Subcutaneous abdominal adipose tissue (tissue), 5 donors: ENCODE measurements around the gene PIGR.

Experiments used
- H3K27ac ChIP-seq: one replicate; pipeline ENCODE4 v1.7.0; 2013; ENCODE audit warnings: low read depth, mild to moderate bottlenecking, inconsistent platforms, low read length, moderate library complexity
- H3K27me3 ChIP-seq, 5 donors: one replicate each; pipeline ENCODE4 v1.7.0; 2013; ENCODE audit warnings: low read length in 5 of 5, inconsistent platforms in 1 of 5; ENCODE audit not compliant: control insufficient read depth in 5 of 5, insufficient read depth in 4 of 5
- H3K36me3 ChIP-seq, 5 donors: one replicate each; pipeline ENCODE4 v1.7.0; 2013; ENCODE audit warnings: low read length in 5 of 5; ENCODE audit not compliant: control insufficient read depth in 5 of 5, insufficient read depth in 5 of 5
- H3K4me1 ChIP-seq, 5 donors: one replicate each; pipeline ENCODE4 v1.7.0; 2013; ENCODE audit warnings: low read length in 5 of 5, mild to moderate bottlenecking in 3 of 5, moderate library complexity in 1 of 5; ENCODE audit not compliant: control insufficient read depth in 5 of 5, insufficient read depth in 5 of 5
- H3K4me3 ChIP-seq, 5 donors: one replicate each; pipeline ENCODE4 v1.7.0; 2013; ENCODE audit warnings: low read length in 5 of 5, low read depth in 1 of 5
- H3K9ac ChIP-seq, 5 donors: one replicate each; pipeline ENCODE4 v1.7.0; 2013; ENCODE audit warnings: low read length in 5 of 5, mild to moderate bottlenecking in 4 of 5, moderate library complexity in 3 of 5
- H3K9me3 ChIP-seq, 5 donors: one replicate each; pipeline ENCODE4 v1.7.0; 2013; ENCODE audit warnings: low read length in 5 of 5; ENCODE audit not compliant: control insufficient read depth in 5 of 5
- donor health status: healthy.
- donor health status: healthy.
- donor health status: healthy.
- donor health status: healthy.
- donor health status: healthy.

PIGR gene

DNA sequence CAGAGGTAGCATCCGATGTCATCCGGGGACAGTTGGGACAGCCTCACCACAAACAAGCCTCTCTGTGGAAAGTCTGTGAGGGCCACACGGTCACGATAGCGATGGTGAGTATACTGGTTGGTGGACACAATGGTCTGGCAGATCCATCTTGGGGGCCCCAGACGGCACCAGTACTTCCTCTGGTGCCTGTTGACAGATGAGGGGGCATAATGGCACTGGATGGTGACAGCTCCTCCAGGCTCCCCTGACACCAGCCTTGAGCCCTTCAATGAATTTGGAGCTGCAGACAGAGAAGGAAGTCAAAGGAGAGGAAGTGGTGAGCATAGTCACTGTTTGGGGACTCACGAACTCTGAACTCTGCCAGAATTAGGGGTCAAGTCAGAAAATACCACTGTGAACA lies 16.0 kb upstream of the PIGR start:
- H3K4me1 ChIP-seq, result peaks cover 0 to 12% (median 0%) of the 10 kb centered on the region in 5 donors
- H3K4me3 ChIP-seq, result no peak overlapping the region
- no peak overlapping the region for H3K9ac ChIP-seq
- no peaks in the 10 kb centered on the region for H3K9me3 ChIP-seq
- no peaks in the 10 kb centered on the region for H3K36me3 ChIP-seq
- peaks cover 0 to 2% (median 0%) of the 10 kb centered on the region in 5 donors for H3K27me3 ChIP-seq
- H3K27ac ChIP-seq, result no peak overlapping the region

DNA sequence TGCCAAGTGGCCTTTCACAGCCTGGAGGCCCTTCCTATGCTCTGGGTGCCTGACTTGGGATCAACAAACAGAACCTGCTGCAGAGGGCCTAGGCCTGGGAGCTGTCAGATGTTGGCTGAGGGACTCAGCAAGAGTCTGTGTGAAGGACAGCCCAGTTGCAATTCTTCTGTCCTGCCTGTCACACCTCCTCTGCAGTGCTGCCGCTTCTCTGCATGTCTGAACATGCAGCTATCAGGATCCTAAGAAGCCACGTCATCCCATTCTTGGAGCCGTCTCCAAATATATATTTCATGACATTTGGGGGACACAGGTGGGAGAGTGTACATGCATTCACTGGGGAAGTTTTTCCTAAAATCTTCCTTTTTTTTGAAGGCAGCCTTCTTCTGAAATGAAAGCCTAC lies 15.4 kb upstream of the PIGR start:
- Histone ChIP-seq H3K27ac (no peak overlapping the region), H3K36me3 (no peaks in the 10 kb centered on the region), H3K4me3 (no peak overlapping the region), H3K9ac (no peak overlapping the region), H3K9me3 (no peaks in the 10 kb centered on the region), H3K27me3 (peaks cover 0 to 2% (median 0%) of the 10 kb centered on the region in 5 donors), H3K4me1 (peaks cover 0 to 7% (median 0%) of the 10 kb centered on the region in 5 donors)

DNA sequence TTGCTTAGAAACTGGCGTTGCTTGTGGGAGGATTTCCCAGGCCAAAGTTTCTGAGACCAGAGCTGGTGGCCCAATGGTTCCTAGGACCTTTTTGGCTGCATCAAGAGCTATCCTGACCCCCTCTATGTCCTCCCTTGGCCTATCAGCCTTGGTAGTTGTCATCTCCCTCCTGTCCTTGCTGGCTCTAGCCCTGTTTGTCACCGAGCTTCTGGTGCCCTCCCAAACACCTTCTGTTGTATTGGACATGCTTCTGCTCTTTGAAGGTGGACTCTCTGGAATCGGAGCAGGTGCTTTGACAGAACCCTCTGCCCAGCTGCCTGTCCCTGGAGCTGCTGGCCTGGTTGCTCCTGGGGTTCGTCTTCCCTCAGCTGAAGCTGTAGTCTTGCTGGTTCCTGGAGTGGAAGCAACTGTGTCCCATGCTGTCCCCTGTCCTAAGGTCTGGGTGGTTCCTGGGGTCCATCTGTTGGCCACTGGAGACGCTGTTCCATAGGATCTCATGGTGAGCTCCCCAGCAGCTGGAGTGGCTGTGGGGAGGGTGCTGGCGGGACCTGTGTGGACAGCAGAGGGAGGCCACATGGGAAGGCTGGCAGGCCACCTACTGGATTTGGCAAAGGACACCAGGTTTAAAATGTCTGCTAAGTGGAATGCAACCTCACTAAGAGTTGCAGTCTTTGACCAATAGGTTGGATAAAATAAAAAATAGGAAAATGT lies 14.6 kb upstream of the PIGR start:
- peaks cover 0 to 2% (median 0%) of the 10 kb centered on the region in 5 donors for H3K27me3 ChIP-seq
- no peak overlapping the region for H3K4me3 ChIP-seq
- no peaks in the 10 kb centered on the region for H3K9me3 ChIP-seq
- peaks cover 0 to 7% (median 0%) of the 10 kb centered on the region in 5 donors for H3K4me1 ChIP-seq
- no peaks in the 10 kb centered on the region for H3K36me3 ChIP-seq
- H3K27ac ChIP-seq, result no peak overlapping the region
- H3K9ac ChIP-seq, result no peak overlapping the region

DNA sequence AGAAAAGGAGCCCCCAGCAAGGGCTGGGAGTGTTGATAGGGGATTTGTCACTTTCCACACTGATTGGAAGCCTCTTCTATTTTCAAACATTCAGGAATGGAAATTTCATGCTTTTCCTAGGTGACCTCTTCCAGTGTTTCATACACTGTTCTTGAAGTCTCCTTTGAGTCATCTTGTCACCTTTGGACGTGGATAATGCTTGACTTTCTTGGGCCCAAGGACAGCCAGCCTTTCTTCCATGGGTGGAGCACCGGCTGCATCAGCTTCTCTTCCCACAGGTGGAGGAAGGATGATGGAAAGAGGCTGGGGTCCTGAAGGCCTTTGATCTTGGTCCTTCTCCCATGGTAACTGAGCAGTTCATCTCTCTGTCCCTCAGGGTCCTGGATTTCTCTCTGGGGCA lies 11.9 kb upstream of the PIGR start:
- Histone ChIP-seq H3K9me3 (no peaks in the 10 kb centered on the region), H3K9ac (no peak overlapping the region), H3K4me1 (peaks cover 0 to 7% (median 0%) of the 10 kb centered on the region in 5 donors), H3K4me3 (no peak overlapping the region), H3K27ac (no peak overlapping the region), H3K27me3 (no peaks in the 10 kb centered on the region), H3K36me3 (no peaks in the 10 kb centered on the region)

DNA sequence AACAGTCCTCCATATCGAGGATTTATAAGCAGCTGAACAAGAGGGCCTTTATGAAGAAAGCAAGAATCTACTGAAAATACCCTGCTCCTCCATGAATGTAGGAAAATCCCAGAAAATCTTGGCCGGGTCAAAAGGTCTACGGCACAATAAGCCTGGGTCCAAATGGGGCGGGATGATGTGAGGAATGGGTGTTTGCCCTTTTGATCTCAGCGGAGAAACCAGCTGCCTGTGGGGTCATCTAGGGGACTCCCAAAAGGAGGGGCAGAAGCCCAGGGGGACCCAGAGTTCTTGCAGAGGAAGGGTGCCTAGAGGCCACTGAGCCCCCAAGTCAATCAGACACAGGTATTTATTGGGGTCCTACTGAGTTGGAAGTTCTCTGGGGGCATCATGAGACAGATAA lies 11.4 kb upstream of the PIGR start:
- Histone ChIP-seq H3K27ac (no peak overlapping the region), H3K9ac (no peak overlapping the region), H3K36me3 (no peaks in the 10 kb centered on the region), H3K27me3 (no peaks in the 10 kb centered on the region), H3K4me3 (no peak overlapping the region), H3K9me3 (no peaks in the 10 kb centered on the region), H3K4me1 (peaks cover 0 to 7% (median 0%) of the 10 kb centered on the region in 5 donors)

DNA sequence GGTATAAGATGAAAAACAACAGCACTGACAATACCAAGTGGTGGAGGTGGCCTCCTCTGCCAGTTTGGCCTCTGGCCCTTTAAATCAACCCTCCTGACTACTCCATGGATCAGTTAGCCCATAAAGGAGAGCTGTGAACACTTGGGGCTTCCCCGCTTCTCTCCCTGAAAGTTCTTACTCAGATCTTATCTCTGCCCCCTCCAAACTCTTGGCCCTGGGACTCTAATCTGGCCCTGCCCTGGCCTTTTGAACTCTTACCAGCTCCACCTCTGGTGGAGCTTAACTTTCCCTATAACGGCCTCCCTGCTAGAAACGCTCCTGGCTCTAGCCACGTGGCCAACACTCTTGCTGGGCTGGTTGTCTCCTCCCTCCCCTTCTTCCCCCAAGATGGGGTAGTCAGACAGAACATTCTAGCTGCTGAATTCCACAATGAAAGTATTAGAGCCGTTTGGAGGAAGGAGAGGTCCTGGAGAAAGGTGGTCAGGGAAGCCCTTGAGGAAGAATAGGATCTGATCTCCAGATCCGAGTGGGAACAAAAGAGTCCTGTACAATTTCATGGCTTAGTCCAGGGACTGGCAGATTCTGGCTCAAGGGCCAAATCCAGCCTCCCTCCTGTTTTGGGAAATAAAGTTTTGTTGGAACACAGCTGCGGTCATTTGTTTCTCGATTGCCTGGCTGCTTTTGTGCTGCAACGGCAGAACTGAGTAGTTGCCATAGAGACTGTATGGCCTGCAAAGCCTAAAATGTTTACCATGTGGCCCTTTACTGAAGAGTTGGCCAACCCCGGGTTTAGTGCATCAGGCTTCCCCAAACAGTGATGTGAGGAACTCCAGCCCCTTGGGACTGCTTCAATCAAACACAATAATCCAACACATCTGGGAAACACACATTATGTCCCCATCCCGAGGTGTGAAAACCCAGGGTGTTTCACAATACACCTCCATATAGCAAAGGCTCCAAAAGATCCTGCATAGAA lies 9.5 kb upstream of the PIGR start:
- no peak overlapping the region for H3K9ac ChIP-seq
- no peaks in the 10 kb centered on the region for H3K27me3 ChIP-seq
- no peaks in the 10 kb centered on the region for H3K9me3 ChIP-seq
- H3K4me3 ChIP-seq, result no peak overlapping the region
- no peaks in the 10 kb centered on the region for H3K4me1 ChIP-seq
- H3K36me3 ChIP-seq, result no peaks in the 10 kb centered on the region
- H3K27ac ChIP-seq, result no peak overlapping the region

DNA sequence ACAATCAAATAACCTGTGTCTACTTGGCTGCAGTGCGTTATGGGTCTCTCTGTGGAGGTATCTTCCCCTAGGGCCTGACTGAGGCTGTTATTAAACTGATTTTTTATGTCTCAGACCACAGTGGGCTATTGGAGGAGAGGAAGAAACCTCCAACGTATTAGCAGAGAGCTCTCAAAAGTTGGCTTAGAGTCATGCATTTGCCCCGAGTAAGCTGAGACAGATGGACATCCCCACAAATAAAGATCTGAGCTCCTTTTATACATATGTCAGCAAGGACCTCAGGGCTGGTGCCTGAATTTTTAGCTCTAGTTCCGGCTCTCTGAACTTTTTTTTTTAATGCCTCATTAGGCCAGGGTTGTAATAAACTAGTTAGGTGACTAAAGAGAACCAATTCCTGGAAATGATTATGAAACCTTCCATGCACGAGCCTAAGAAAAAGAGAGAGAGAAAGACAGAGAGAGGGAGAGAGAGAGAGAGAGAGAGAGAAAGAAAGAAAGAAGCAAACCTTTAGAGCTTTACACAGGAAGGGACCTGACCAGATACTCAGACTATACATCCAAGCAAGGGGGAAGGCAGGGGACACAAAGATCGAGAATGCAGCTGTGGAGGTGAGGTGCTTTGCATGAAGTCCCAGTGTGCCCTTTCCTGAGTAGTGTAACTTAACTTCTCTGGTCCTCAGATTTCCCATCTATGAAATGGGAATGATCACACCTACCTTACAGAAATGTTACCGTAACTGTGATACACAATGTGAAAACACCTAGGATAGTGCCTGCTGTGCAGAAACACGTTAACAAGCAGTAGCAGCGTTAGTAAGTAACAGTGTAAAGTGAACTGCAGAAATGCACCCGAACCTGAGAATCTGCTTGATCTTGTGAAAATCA lies 8.4 kb upstream of the PIGR start:
- H3K9ac ChIP-seq, result no peak overlapping the region
- peaks cover 0 to 3% (median 0%) of the 10 kb centered on the region in 5 donors for H3K9me3 ChIP-seq
- H3K27ac ChIP-seq, result no peak overlapping the region
- H3K4me3 ChIP-seq, result no peak overlapping the region
- no peaks in the 10 kb centered on the region for H3K27me3 ChIP-seq
- no peaks in the 10 kb centered on the region for H3K36me3 ChIP-seq
- no peaks in the 10 kb centered on the region for H3K4me1 ChIP-seq

DNA sequence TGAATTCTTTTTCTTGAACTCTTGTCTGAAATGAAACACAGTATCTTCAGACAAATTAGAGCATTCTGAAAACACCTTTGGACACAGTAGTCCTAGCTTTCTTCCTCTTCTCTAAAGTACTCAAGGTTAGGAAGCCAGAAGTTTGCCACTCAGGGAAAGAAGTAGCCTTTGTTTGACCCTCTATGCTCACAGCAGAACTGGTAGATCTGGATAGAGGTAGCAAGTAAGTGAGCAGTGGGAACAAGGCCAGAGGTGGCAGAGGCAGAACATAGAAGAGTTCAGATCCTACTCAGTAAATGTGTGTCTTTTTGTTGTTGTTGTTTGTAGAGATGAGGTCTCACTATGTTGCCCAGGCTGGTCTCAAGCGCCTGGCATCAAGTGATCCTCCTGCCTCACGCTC lies 7.4 kb upstream of the PIGR start:
- no peak overlapping the region for H3K9ac ChIP-seq
- peaks cover 0 to 7% (median 0%) of the 10 kb centered on the region in 5 donors for H3K9me3 ChIP-seq

DNA sequence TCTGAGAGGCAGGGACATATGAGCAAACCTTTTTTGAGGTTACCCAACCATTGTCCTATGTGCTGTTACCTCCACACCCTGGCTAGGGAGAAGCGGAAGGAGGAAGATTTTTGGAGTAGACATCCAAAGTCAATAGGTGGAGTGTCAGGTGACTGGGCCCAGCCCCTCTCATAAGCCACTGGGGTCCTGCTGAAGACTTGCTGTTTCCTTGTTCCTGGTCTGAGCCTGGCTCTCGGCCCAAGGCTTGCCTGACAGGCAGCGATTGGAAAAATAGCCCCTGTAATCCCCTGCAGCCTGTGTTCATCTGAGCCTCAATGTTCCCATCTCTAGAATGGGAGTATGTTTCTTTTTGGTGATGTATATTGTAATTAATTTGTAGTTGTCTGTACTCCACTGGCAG lies 6.9 kb upstream of the PIGR start:
- Histone ChIP-seq H3K9me3 (peaks cover 0 to 7% (median 0%) of the 10 kb centered on the region in 5 donors), H3K27ac (no peak overlapping the region), H3K4me1 (peaks cover 0 to 10% (median 0%) of the 10 kb centered on the region in 5 donors), H3K4me3 (no peak overlapping the region), H3K9ac (no peak overlapping the region), H3K27me3 (peaks cover 0 to under 1% (median 0%) of the 10 kb centered on the region in 5 donors), H3K36me3 (no peaks in the 10 kb centered on the region)

More for the DNA sequence above, 7.4 kb upstream of the PIGR start:
- no peaks in the 10 kb centered on the region for H3K36me3 ChIP-seq
- no peaks in the 10 kb centered on the region for H3K27me3 ChIP-seq
- H3K4me3 ChIP-seq, result no peak overlapping the region
- H3K27ac ChIP-seq, result no peak overlapping the region
- peaks cover 0 to 9% (median 0%) of the 10 kb centered on the region in 5 donors for H3K4me1 ChIP-seq
